GM18868 (cell line): Measurements from ENCODE around the gene WDR64.

ENCODE experiments used
- ATAC-seq: cut with Tn5 transposase; IDR thresholded peaks from one replicate; pipeline ENCODE4 v1.9.1; 2021; ENCODE audit warnings: mild to moderate bottlenecking, moderate library complexity; ENCODE audit not compliant: unreplicated experiment

WDR64 gene

GRCh38 chr1:241630899-241631298 lies 21.2 kb upstream of the WDR64 start:
- ATAC-seq, result no peak

- no peak for ATAC-seq
Measured at GRCh38 chr1:241631674-241632073, 20.4 kb upstream of the WDR64 start.

- no peak for ATAC-seq
Measured at GRCh38 chr1:241632987-241633386, 19.1 kb upstream of the WDR64 start.

GRCh38 chr1:241635556-241636152 lies 16.4 kb upstream of the WDR64 start:
- peak; percentile 16 for ATAC-seq

- ATAC-seq, result no peak
Measured at GRCh38 chr1:241636291-241636690, 15.8 kb upstream of the WDR64 start.

GRCh38 chr1:241637046-241637590 lies 15.0 kb upstream of the WDR64 start:
- no peak for ATAC-seq

- no peak for ATAC-seq
Measured at GRCh38 chr1:241637604-241638003, 14.5 kb upstream of the WDR64 start.

GRCh38 chr1:241638099-241638682 lies 13.9 kb upstream of the WDR64 start:
- ATAC-seq, result no peak

- no peak for ATAC-seq
Measured at GRCh38 chr1:241638909-241639622, 13.0 kb upstream of the WDR64 start.

GRCh38 chr1:241639623-241640148 lies 12.4 kb upstream of the WDR64 start:
- ATAC-seq, result peak; percentile 44

GRCh38 chr1:241640149-241640866 lies 11.8 kb upstream of the WDR64 start, which contains the start of the genes CHML and OPN3:
Gene CHML (minus strand): TSS chr1:241640369. CDS start chr1:241635766, 4,603 bp downstream.
Gene OPN3 (minus strand): TSS chr1:241640369. CDS start chr1:241640254, 115 bp downstream.
- peak; percentile 89 for ATAC-seq

- ATAC-seq, result no peak
Measured at GRCh38 chr1:241640867-241641622, 11.0 kb upstream of the WDR64 start.

- no peak for ATAC-seq
Measured at GRCh38 chr1:241641773-241642592, 10.1 kb upstream of the WDR64 start.

GRCh38 chr1:241642593-241642944 lies 9.5 kb upstream of the WDR64 start:
- no peak for ATAC-seq

GRCh38 chr1:241644259-241644658 lies 7.8 kb upstream of the WDR64 start:
- no peak for ATAC-seq

- ATAC-seq, result no peak
Measured at GRCh38 chr1:241645199-241645598, 6.9 kb upstream of the WDR64 start.

- no peak for ATAC-seq
Measured at GRCh38 chr1:241646201-241646600, 5.9 kb upstream of the WDR64 start.

GRCh38 chr1:241647658-241648057 lies 4.4 kb upstream of the WDR64 start:
- no peak for ATAC-seq

- ATAC-seq, result no peak
Measured at GRCh38 chr1:241648159-241648558, 3.9 kb upstream of the WDR64 start.
